ENCODE data around the gene WFDC10A.
"Not testable (repeated sequence)": the region's sequence is repeated elsewhere in the genome, so short reads cannot be mapped to it uniquely, and the experiment has no call there.

WFDC10A gene

DNA sequence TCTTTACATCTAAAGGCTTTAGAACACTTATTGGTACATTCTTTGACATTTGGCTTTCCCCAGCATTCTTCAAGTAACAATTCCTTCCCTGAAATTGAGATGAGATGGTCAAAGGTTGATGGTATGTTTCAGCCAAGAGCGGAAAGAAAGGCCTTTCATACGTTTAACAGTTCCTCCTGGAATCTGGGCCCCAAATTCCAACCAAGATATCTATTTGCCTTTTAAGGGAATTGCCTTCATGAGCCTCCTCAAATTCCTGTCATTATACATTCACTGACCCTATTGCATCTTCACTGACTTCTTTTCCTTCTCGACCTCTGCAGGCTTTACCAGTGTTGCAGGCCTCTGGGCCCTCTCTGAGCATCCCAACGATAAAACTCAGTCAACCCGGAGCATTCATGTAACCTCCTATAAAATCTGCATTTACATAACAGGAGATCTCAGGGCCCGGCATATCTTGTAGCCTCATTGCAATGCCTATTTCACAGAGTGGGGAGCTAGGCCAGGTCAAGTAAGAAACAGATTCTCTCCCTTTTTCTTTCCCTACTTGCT, 19.8 kb downstream of the WFDC10A start:
- no peak for DNase-seq

DNA sequence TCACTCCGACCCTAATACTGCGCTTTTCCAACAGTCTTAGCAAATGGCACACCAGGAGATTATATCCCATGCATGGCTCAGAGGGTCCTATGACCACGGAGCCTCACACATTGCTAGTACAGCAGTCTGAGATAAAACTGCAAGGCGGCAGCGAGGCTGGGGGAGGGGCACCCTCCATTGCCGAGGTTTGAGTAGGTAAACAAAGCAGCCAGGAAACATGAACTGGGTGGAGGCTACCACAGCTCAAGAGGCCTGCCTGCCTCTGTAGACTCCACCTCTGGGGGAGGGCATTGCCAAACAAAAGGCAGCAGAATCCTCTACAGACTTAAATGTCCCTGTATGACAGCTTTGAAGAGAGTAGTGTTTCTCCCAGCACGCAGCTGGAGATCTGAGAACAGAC, 22.2 kb downstream of the WFDC10A start:
- not testable (repeated sequence) for DNase-seq

DNA sequence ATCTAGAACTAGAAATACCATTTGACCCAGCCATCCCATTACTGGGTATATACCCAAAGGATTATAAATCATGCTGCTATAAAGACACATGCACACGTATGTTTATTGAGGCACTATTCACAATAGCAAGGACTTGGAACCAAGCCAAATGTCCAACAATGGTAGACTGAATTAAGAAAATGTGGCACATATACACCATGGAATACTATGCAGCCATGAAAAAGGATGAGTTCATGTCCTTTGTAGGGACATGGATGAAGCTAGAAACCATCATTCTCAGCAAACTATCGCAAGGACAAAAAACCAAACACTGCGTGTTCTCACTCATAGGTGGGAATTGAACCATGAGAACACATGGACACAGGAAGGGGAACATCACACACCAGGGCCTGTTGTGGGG, 27.5 kb downstream of the WFDC10A start:
- not testable (repeated sequence) for DNase-seq

DNA sequence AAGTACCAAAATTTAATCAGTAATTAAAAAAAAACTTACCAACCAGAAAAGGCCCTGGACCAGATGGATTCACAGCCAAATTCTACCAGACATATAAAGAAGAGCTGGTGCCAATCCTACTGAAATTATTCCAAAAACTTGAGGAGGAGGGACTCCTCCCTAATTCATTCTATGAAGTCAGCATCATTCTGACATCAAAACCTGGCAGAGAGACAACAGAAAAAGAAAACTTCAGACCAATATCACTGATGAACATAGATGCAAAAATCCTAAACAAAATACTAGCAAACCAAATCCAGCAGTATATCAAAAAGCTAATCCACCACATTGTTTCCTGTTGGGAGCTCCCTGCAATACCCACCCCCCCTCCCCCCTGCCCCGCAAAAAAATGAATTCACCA, 40.6 kb downstream of the WFDC10A start, which contains the start of gene WFDC11:
WFDC11 (minus strand) TSS at position 101 of the 400 bp plus-strand sequence. CDS start 19,639 bp downstream, outside the sequence.
- no peak for DNase-seq

DNA sequence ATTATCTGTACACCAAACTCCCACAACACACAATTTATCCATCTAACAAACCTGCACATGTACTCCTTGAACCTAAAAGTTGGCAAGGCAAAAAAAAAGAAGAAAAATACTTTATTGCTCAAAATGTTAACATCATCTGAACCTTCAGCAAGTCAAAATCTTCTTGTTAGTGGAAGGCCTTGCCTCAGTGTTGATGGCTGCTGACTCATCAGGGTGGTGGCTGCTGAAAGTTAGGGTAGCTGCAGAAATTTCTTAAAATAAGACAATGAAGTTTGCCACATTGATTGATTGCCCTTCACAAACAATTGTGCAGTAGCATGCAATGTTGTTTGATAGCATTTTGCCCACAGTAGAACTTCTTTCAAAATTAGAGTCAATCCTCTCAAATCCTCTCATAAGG, 43.2 kb downstream of the WFDC10A start:
- DNase-seq, result no peak

DNA sequence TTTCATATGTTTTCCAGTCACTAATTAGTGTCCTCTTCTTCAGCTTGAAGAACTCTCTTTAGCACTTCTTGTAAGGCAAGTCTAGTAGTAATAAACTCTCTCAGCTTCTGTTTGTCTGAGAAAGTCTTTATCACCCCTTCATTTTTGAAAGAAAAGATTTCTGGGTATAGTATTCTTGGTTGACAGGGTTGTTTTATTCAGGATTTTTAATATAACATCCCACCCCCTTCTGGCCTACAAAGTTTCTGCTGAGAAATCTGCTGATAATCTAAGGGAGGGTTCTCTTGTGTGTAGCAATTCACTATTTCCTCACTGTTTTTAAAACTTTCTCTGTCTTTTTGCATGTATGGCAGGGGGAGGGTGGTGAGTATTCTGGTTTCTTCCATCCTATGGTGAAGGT, 50.1 kb downstream of the WFDC10A start:
- no peak for DNase-seq
